ENCODE measurements around the gene CMAS.

- TF ChIP-seq CTCF (IDR thresholded peaks at IDR 0.05) (peak; percentile 40 to 54 (median 50)), POLR2A (IDR thresholded peaks at IDR 0.05) (no peak)
Observed at GRCh38 chr12:22083167-22083566, 37.1 kb downstream of the CMAS start.
